Right atrium auricular region (tissue), 2 donors: Measurements from ENCODE around the gene SMIM8. TPM values are rescaled to one million over a fixed set of nuclear protein-coding genes. Genes with fewer than 3 reads are reported as not detected.
"Not testable (repeated sequence)": the region's sequence is repeated elsewhere in the genome, so short reads cannot be mapped to it uniquely, and the experiment has no call there.

Source experiments
- DNase-seq: peaks from one replicate; pipeline ENCODE4 v3.0.0-alpha.2; 2019; ENCODE audit warnings: low spot score
- H3K27ac ChIP-seq, 2 donors: fragments of 200-600 bp; sonication (generic); 1 replicate in 1 of 2; 2 replicates in 1 of 2; pipeline ENCODE4 v1.5.1; 2016 to 2019
- H3K27me3 ChIP-seq, 2 donors: fragments of 200-600 bp; sonication (generic); one replicate each; pipeline versions ENCODE4 v1.5.1 to v1.6.0; 2017 to 2019
- H3K36me3 ChIP-seq: fragments of 200-600 bp; sonication (generic); one replicate; pipeline ENCODE4 v1.5.1; 2016
- H3K4me1 ChIP-seq, 2 donors: fragments of 200-600 bp; sonication (generic); one replicate each; pipeline versions ENCODE4 v1.5.1 to v1.6.0; 2017 to 2019
- H3K4me3 ChIP-seq, 2 donors: fragments of 200-600 bp; sonication (generic); 1 replicate in 1 of 2; 2 replicates in 1 of 2; pipeline ENCODE4 v1.5.1; 2017 to 2019; ENCODE audit warnings: mild to moderate bottlenecking in 1 of 2, moderate library complexity in 1 of 2
- H3K9me3 ChIP-seq, 2 donors: fragments of 200-600 bp; sonication (generic); one replicate each; pipeline ENCODE4 v1.5.1; 2019
- CTCF ChIP-seq, 2 donors: fragments of 200-600 bp; sonication (generic); IDR thresholded peaks; one replicate each; pipeline ENCODE4 v1.5.1; 2019; ENCODE audit warnings: antibody characterized with exemption in 2 of 2
- total RNA-seq, 2 donors: library from RNA; depleted of rRNA; stranded (reverse); fragments of >200 nt; gene quantifications; one replicate each; pipeline ENCODE4 v1.1.0, GENCODE V29; 2016

SMIM8 gene
- total RNA-seq, 2 donors from 2014 or later, result 8.0 to 12.1 TPM

GRCh38 chr6:87293526-87293925 lies 28.9 kb upstream of the SMIM8 start:
- Histone ChIP-seq H3K27me3 (no peaks in the 10 kb centered on the region), H3K4me1 (no peaks in the 10 kb centered on the region), H3K27ac (no peak overlapping the region), H3K36me3 (no peaks in the 10 kb centered on the region), H3K9me3 (no peaks in the 10 kb centered on the region), H3K4me3 (no peak overlapping the region)
- no peak for DNase-seq
- no peak for TF ChIP-seq CTCF (IDR thresholded peaks at IDR 0.05)

GRCh38 chr6:87297119-87297518 lies 25.3 kb upstream of the SMIM8 start:
- Histone ChIP-seq H3K4me3 (no peak overlapping the region), H3K36me3 (no peaks in the 10 kb centered on the region), H3K4me1 (no peaks in the 10 kb centered on the region), H3K27me3 (no peaks in the 10 kb centered on the region), H3K27ac (no peak overlapping the region), H3K9me3 (no peaks in the 10 kb centered on the region)
- TF ChIP-seq CTCF (IDR thresholded peaks at IDR 0.05), result no peak
- DNase-seq, result no peak

- DNase-seq, result not testable (repeated sequence)
Measured at GRCh38 chr6:87301277-87301676, 21.1 kb upstream of the SMIM8 start.

GRCh38 chr6:87308970-87309369 lies 13.4 kb upstream of the SMIM8 start:
- Histone ChIP-seq H3K27me3 (no peaks in the 10 kb centered on the region), H3K36me3 (no peaks in the 10 kb centered on the region), H3K4me1 (no peaks in the 10 kb centered on the region), H3K9me3 (no peaks in the 10 kb centered on the region), H3K27ac (no peak overlapping the region), H3K4me3 (no peak overlapping the region)
- no peak for DNase-seq
- TF ChIP-seq CTCF (IDR thresholded peaks at IDR 0.05), result no peak

More at GRCh38 chr6:87301277-87301676, 21.1 kb upstream of the SMIM8 start:
- not testable (repeated sequence) for H3K27ac ChIP-seq, H3K27me3 ChIP-seq, H3K36me3 ChIP-seq, H3K4me3 ChIP-seq, H3K9me3 ChIP-seq, H3K4me1 ChIP-seq

GRCh38 chr6:87312860-87313259 lies 9.5 kb upstream of the SMIM8 start:
- H3K4me3 ChIP-seq, result no peak overlapping the region
- no peak for DNase-seq
- no peak for TF ChIP-seq CTCF (IDR thresholded peaks at IDR 0.05)
- H3K36me3 ChIP-seq, result no peaks in the 10 kb centered on the region
- H3K9me3 ChIP-seq, result no peaks in the 10 kb centered on the region
- no peak overlapping the region for H3K27ac ChIP-seq
- no peaks in the 10 kb centered on the region for H3K27me3 ChIP-seq
- H3K4me1 ChIP-seq, result no peaks in the 10 kb centered on the region

- H3K36me3 ChIP-seq, result no peaks in the 10 kb centered on the region
- H3K4me3 ChIP-seq, result no peak overlapping the region
- TF ChIP-seq CTCF (IDR thresholded peaks at IDR 0.05), result no peak
- no peaks in the 10 kb centered on the region for H3K9me3 ChIP-seq
- H3K4me1 ChIP-seq, result no peaks in the 10 kb centered on the region
- H3K27ac ChIP-seq, result no peak overlapping the region
- no peaks in the 10 kb centered on the region for H3K27me3 ChIP-seq
- no peak for DNase-seq
Measured at GRCh38 chr6:87315071-87315470, 7.3 kb upstream of the SMIM8 start.
